Stomach (tissue), 9 donors: ENCODE results near the gene TTBK2. TPM values are rescaled to one million over a fixed set of nuclear protein-coding genes. Genes with fewer than 3 reads are reported as not detected.
A peak's percentile ranks its signal among the peaks of the same experiment; 100 is the strongest.

Experiments used
- DNase-seq, 2 donors: peaks; one replicate each; pipeline versions ENCODE4 v3.0.0 to v3.0.0-alpha.2; 2013 to 2019
- H3K27ac ChIP-seq, 5 donors: fragments of 200-600 bp in 4 of 5; sonication (generic) in 4 of 5; one replicate each; pipeline ENCODE4 v1.5.1; 2013 to 2019; ENCODE audit warnings: mild to moderate bottlenecking in 1 of 5, moderate library complexity in 1 of 5
- H3K27me3 ChIP-seq, 3 donors: fragments of 200-600 bp; sonication (generic); one replicate each; pipeline ENCODE4 v1.5.1; 2017 to 2019; ENCODE audit warnings: mixed run types in 1 of 3
- H3K36me3 ChIP-seq, 4 donors: fragments of 200-600 bp; sonication (generic); 1 replicate in 3 of 4; 2 replicates in 1 of 4; pipeline ENCODE4 v1.5.1; 2016 to 2019
- H3K4me1 ChIP-seq, 4 donors: fragments of 200-600 bp; sonication (generic); one replicate each; pipeline ENCODE4 v1.5.1; 2016 to 2019
- H3K4me3 ChIP-seq, 4 donors: fragments of 200-600 bp; sonication (generic) in 3 of 4; one replicate each; pipeline ENCODE4 v1.5.1; 2016 to 2019; ENCODE audit warnings: mild to moderate bottlenecking in 1 of 4
- H3K9me3 ChIP-seq, 4 donors: fragments of 200-600 bp; sonication (generic); one replicate each; pipeline ENCODE4 v1.5.1; 2016 to 2019
- EP300 ChIP-seq: sonication (generic); formaldehyde crosslinking; IDR thresholded peaks from one replicate; pipeline ENCODE4 v1.6.1; 2017; ENCODE audit warnings: antibody characterized with exemption
- POLR2A ChIP-seq, 4 donors: fragments of 450-650 bp; IDR thresholded peaks; one replicate each; pipeline ENCODE4 v1.6.1; 2016; ENCODE audit warnings: antibody characterized with exemption in 4 of 4, control low read depth in 2 of 4, mild to moderate bottlenecking in 1 of 4, moderate library complexity in 1 of 4
- POLR2AphosphoS5 ChIP-seq, 3 donors: sonication (generic); formaldehyde crosslinking; IDR thresholded peaks; one replicate each; pipeline ENCODE4 v1.6.1; 2016; ENCODE audit warnings: antibody characterized with exemption in 3 of 3
- WGBS, 5 donors: extraction: QIAGEN DNeasy Blood & Tissue Kit in 3 of 5; methylation state at CpG; one replicate each; pipeline versions ENCODE4 v1.1.5 to v1.1.7; 2013 to 2018; 5-methylcytosine and 5-hydroxymethylcytosine counted together
- intact Hi-C: fragments of 100-400 bp; cut with DNase I; formaldehyde crosslinking; loops from one replicate; pipeline ENCODE4 v1.15.1; 2023; ENCODE audit warnings: low total_unique reads
- polyA plus RNA-seq, 3 donors: library from polyadenylated mRNA; stranded (reverse); fragments of 200-250 nt; gene quantifications; one replicate each; pipeline ENCODE4 v1.2.3, GENCODE V29; 2013
- total RNA-seq, 5 donors: library from RNA; depleted of rRNA; stranded (reverse); fragments of >200 nt; gene quantifications; one replicate each; pipeline versions ENCODE4 v1.1.0 to v1.2.3, GENCODE V29; 2014 to 2016
- TF ChIP-seq, protein P1 (sequence below), 7 experiments: fragments of 450-650 bp in 4 of 7; fragments of 200-600 bp in 3 of 7; sonication (generic) in 3 of 7; IDR thresholded peaks; one replicate each; pipeline ENCODE4 v1.5.1; 2016 to 2019; ENCODE audit warnings: antibody characterized with exemption in 7 of 7, control low read depth in 2 of 7, mild to moderate bottlenecking in 1 of 7
- donor health status: healthy with polysubstance abuse.
- donor health status: Bipolar disorder and iron deficiency.
- donor health status: healthy.

Gene TTBK2
- total and polyA plus RNA-seq, 8 donors, result 1.2 to 15.6 (median 7.6) TPM

DNA sequence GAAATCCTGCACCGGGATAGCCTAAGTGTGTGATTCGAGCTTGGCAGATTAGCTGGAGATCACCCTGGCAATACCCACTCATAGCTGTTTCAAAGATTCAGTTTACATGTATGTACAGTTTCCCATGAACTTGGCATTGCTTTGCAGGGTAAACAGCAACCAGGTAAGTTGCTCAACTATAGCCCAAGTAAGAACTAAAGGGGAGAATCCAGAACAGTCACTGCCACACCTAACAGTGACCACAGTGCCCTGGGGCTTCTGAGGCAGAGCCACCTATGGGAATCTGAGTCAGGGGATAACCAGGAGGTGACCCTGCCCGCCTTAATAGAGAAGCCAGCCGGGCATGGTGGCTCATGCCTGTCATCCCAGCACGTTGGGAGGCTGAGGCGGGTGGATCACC is 199.6 kb downstream of the TTBK2 start:
- intact Hi-C loops, result no loop called here
- peaks cover 47 to 99% (median 88%) of the 10 kb centered on the region in 4 donors for H3K36me3 ChIP-seq
- H3K4me1 ChIP-seq, result no peaks in the 10 kb centered on the region
- DNase-seq, result no peak
- H3K9me3 ChIP-seq, result no peaks in the 10 kb centered on the region
- no peaks in the 10 kb centered on the region for H3K27me3 ChIP-seq
- no peak overlapping the region for H3K4me3 ChIP-seq
- no peak for TF ChIP-seq POLR2AphosphoS5 (IDR thresholded peaks at IDR 0.05)
- TF ChIP-seq, protein P1, sequence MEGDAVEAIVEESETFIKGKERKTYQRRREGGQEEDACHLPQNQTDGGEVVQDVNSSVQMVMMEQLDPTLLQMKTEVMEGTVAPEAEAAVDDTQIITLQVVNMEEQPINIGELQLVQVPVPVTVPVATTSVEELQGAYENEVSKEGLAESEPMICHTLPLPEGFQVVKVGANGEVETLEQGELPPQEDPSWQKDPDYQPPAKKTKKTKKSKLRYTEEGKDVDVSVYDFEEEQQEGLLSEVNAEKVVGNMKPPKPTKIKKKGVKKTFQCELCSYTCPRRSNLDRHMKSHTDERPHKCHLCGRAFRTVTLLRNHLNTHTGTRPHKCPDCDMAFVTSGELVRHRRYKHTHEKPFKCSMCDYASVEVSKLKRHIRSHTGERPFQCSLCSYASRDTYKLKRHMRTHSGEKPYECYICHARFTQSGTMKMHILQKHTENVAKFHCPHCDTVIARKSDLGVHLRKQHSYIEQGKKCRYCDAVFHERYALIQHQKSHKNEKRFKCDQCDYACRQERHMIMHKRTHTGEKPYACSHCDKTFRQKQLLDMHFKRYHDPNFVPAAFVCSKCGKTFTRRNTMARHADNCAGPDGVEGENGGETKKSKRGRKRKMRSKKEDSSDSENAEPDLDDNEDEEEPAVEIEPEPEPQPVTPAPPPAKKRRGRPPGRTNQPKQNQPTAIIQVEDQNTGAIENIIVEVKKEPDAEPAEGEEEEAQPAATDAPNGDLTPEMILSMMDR (IDR thresholded peaks at IDR 0.05), result no peak
- TF ChIP-seq POLR2A (IDR thresholded peaks at IDR 0.05), result no peak
- TF ChIP-seq EP300, result no peak
- WGBS, 5 donors, result 75 to 95% (median 79%) methylated on average over 6 of the region's 6 CpGs
- no peak overlapping the region for H3K27ac ChIP-seq

DNA sequence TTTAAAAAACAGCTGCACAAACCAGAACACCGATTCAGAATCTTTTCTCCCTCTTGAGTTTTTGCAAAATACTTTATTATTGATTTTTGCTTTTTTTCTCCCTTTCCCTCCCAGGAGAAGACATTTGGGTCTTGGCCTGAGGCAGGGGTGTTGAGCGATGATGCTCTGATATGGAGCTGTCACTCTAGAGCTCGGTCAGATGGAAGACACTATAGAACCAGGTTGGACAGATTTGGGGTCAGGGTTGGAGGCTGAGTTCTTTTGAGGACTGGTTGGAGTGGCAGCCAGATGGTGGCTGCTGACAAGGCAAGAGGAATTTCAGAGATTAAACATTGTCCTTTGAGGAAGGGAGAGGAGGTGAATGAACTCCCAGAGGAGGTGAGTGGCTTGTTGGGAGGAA is 200.5 kb downstream of the TTBK2 start:
- H3K27ac ChIP-seq, result no peak overlapping the region
- H3K4me1 ChIP-seq, result no peaks in the 10 kb centered on the region
- no peak for DNase-seq
- no peaks in the 10 kb centered on the region for H3K27me3 ChIP-seq
- TF ChIP-seq, protein P1 (IDR thresholded peaks at IDR 0.05), result no peak
- TF ChIP-seq POLR2AphosphoS5 (IDR thresholded peaks at IDR 0.05) (no peak), POLR2A (IDR thresholded peaks at IDR 0.05) (no peak), EP300 (no peak)
- peaks cover 40 to 91% (median 79%) of the 10 kb centered on the region in 4 donors for H3K36me3 ChIP-seq
- 88 to 92% (median 91%) methylated on average over 3 of the region's 3 CpGs for WGBS, 5 donors
- intact Hi-C loops, result no loop called here
- H3K4me3 ChIP-seq, result no peak overlapping the region
- H3K9me3 ChIP-seq, result no peaks in the 10 kb centered on the region

DNA sequence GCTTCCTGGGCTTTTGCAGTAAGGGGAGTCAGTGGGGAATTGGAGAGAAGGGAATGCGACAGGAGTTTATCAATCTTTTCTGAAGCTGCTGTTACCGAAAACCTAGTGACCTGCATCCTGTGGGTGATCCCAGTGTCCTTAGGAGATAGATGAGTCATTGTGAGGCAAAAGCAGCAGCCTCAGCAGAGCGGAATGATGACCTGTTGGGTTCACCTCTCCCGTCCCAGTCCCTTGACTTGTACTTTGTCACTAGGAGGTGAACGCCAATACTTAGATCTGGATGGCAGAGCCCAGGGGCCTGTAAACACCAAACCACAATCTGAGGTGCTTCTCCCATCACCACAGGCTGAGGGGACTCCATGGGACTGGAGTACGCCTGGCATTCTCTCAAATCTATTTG is 201.5 kb downstream of the TTBK2 start:
- DNase-seq, result no peak
- intact Hi-C loops, result no loop called here
- H3K27me3 ChIP-seq, result no peaks in the 10 kb centered on the region
- TF ChIP-seq POLR2A (IDR thresholded peaks at IDR 0.05) (no peak), EP300 (no peak), POLR2AphosphoS5 (IDR thresholded peaks at IDR 0.05) (no peak)
- TF ChIP-seq, protein P1 (IDR thresholded peaks at IDR 0.05), result no peak
- H3K36me3 ChIP-seq, result peaks cover 30 to 81% (median 68%) of the 10 kb centered on the region in 4 donors
- no peaks in the 10 kb centered on the region for H3K9me3 ChIP-seq
- H3K4me3 ChIP-seq, result no peak overlapping the region
- no peaks in the 10 kb centered on the region for H3K4me1 ChIP-seq
- WGBS, 5 donors, result 76 to 92% (median 85%) methylated on average over 6 of the region's 6 CpGs
- H3K27ac ChIP-seq, result no peak overlapping the region

GRCh38 chr15:42716626-42717025 is 204.0 kb downstream of the TTBK2 start:
- 94 to 100% (median 100%) methylated on average over 2 of the region's 2 CpGs for WGBS, 5 donors
- Histone ChIP-seq H3K27ac (no peak overlapping the region), H3K27me3 (no peaks in the 10 kb centered on the region), H3K4me1 (no peaks in the 10 kb centered on the region), H3K4me3 (no peak overlapping the region), H3K9me3 (no peaks in the 10 kb centered on the region), H3K36me3 (peaks cover 14 to 56% (median 44%) of the 10 kb centered on the region in 4 donors)
- TF ChIP-seq POLR2AphosphoS5 (IDR thresholded peaks at IDR 0.05) (no peak), EP300 (no peak), POLR2A (IDR thresholded peaks at IDR 0.05) (no peak)
- TF ChIP-seq, protein P1 (IDR thresholded peaks at IDR 0.05), result no peak
- intact Hi-C loops, result no loop called here
- DNase-seq, result peak in 1 of 2 donors; percentile 4
